Bone marrow (tissue), 2 donors: ENCODE data around the gene MKX.

Experiments used
- DNase-seq, 2 donors: peaks; one replicate each; lab custom pipeline; 2025; lab: John Stamatoyannopoulos, UW

The MKX gene, protein sequence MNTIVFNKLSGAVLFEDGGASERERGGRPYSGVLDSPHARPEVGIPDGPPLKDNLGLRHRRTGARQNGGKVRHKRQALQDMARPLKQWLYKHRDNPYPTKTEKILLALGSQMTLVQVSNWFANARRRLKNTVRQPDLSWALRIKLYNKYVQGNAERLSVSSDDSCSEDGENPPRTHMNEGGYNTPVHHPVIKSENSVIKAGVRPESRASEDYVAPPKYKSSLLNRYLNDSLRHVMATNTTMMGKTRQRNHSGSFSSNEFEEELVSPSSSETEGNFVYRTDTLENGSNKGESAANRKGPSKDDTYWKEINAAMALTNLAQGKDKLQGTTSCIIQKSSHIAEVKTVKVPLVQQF

GRCh38 chr10:27745732-27746396 lies at the start of gene MKX:
TSS of gene MKX (minus strand) at chr10:27745819. CDS start at chr10:27743415, 2,404 bp downstream.
- no peak for DNase-seq

DNA sequence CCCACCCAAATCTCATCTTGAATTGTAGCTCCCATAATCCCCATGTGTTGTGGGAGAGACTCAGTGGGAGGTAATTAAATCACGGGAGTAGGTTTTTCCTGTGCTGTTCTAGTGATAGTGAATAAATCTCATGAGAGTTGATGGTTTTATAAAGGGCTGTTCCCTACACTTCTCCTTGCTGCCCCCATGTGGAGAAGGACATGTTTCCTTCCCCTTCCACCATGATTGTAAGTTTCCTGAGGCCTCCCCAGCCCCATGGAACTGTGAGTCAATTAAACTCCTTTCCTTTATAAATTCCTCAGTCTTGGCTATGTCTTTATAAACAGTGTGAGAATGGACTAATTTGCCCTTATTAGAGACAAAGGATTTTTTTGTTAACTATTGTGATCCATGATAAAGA lies 48.5 kb upstream of the MKX start:
- DNase-seq, result no peak

DNA sequence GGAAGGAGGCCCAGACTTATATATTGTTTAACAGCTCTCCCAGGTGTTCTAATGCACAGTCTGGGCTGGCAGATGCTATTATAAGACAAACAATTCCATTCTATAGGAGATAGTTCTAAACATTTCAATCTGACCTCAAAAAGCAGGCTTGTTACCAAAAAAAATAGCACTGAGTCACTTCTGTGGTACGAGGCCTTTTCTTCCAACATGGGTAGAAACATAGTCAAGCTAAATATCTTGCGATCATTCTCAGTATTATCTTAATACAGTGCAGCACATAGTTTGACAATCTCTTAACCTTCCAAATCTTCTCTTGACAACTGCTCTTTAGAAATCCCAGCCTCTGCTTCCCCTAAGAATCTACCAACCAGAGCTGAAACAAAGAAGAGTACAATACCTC lies 46.6 kb upstream of the MKX start:
- no peak for DNase-seq

GRCh38 chr10:27784272-27784671 lies 38.7 kb upstream of the MKX start:
- no peak for DNase-seq

DNA sequence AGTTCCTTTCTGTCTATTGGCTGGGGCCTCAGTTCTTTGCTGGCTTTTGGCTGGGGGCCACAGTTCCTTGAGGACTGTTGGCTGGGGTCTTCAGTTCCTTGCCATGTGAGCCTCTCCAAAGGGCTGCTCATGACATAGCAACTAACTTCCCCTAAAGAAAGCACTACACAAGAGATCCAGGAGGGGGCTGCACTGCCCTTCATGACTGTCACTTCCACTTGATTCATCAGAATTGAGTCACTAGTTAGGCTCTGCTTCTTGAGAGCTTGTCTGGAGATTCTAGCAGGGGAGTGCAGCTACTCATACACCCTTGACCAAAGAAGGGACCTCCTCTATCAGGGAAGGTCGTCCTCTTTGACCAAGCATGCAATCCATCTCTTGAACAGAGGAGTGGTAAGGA lies 38.0 kb upstream of the MKX start:
- DNase-seq, result peak in 1 of 2 donors; percentile 7

GRCh38 chr10:27779462-27780015 lies 33.9 kb upstream of the MKX start:
- no peak for DNase-seq

- DNase-seq, result no peak
Observed at GRCh38 chr10:27774831-27775230, 29.2 kb upstream of the MKX start.

DNA sequence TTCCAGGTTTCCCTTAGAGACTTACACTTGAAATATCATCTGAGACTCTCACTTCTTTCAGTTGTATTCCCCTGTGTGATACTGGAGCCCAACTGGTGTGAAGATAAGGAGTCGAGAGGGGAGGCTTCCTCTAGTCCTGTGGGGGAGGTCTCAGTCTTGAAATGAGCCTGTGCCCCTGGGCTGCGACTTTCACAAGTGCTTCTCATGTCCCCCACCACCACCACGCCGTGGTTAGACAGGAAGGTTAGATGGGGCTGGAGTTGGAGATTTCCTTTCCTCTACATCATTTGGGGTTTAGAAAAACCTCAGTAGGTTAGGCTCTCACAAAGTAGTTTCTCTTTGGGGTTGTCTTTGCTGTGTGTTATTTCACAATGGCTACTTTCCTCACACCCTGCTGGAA lies 25.6 kb upstream of the MKX start:
- DNase-seq, result no peak

DNA sequence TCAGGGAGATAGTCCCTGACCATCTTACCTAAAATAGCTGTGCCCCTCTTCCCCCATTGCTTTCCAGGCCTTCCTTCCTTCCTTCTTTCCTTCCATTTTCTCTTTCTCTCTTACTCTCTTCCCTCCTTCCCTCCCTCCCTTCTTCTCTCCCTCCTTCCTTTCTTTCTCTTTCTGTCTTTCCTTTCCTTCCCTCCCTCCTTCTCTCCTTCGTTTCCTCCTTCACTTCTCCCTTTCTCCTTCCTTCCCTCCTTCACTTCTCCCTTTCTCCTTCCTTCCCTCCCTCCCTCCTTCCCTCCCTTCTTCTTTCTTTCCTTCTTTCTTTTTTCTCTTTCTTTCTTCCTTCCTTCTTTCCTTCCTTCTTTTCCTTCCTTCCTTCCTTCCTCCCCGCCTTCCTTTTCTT lies 24.6 kb upstream of the MKX start:
- DNase-seq, result no peak

DNA sequence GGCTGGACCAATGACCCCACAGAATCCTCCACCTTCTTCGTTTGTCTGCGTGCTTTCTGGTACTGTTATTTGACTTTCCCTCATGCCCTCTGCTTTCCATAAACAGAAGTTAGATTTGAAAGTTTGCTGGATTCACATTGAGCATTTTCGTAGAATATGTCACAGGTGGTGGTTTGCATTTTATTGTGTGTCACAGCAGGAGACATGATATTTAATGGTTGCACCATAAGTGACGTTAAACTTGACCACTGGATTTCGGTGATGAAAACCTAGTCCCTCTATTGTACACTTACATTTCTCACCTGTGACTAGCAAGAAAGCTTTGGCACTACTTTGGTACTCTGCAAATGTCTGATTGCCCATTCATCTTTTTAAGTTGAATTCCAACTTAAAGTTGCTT lies 15.2 kb upstream of the MKX start:
- DNase-seq, result no peak

GRCh38 chr10:27759483-27760272 lies 14.1 kb upstream of the MKX start:
- no peak for DNase-seq

GRCh38 chr10:27752673-27753237 lies 7.1 kb upstream of the MKX start:
- no peak for DNase-seq

- no peak for DNase-seq
Observed at GRCh38 chr10:27748601-27749000, 3.0 kb upstream of the MKX start.

DNA sequence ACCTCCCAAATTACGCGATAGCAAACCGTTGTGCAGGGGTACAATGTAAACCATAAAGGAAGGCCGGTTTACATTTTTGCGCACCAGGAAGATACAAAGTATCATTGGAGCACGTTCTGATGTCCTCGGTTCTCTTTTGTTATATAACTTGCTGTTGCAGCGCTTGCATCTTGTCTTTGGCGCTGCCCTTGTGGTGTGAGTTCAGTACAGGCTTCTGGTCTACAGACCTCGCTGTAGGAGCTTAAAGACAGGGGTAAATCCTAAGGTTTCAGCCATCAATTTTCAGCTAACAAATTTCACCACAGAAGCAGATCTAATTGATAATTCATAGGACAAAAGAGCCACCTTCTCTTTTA lies 1.5 kb upstream of the MKX start:
- no peak for DNase-seq

- no peak for DNase-seq
Observed at GRCh38 chr10:27746397-27747095, 927 bp upstream of the MKX start.

DNA sequence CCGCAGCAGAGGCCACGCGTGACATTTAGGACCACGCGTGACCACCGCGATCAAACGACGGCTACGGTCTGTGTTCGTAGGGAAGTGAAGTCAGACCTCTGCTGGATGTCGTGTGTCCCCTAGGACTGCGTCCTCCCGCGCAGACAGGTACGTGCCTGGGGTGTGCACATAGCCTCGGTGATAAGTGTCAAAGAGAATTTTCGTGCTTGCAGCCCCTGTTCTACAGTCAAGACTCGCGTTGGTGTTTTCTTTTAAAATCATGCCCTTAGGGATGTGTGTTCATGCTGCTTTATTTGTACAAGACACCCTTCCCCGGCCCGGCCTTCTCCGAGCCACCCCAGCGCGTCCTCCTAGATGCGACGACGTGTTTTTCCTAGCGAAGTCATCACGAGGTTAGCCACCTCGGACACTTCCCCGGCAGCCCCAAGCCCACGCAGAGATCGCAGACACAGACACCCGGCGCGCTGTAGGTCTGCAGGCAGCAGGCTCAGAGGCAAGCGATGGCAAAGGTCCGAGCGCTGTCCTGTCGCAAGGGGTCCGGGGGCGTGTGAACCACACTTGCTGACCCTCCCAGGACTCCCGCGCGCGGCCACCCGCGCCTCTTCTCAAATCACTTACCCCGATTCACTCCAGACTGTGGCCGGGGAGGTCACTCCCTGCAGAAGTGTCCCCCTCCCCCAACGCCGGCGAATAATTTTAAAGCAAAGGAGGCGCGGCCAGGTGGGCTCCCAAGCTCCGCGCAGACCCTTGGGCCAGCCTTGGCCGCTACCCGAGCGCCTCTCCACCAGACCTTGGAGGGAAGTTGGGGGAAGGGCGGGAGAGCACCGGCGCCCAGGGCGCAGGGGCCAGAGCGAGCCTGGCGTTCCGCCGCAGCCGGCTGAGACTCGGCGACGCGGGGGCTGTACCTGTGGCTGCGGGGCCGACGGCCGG lies 552 bp downstream of the MKX start:
- DNase-seq, result no peak

DNA sequence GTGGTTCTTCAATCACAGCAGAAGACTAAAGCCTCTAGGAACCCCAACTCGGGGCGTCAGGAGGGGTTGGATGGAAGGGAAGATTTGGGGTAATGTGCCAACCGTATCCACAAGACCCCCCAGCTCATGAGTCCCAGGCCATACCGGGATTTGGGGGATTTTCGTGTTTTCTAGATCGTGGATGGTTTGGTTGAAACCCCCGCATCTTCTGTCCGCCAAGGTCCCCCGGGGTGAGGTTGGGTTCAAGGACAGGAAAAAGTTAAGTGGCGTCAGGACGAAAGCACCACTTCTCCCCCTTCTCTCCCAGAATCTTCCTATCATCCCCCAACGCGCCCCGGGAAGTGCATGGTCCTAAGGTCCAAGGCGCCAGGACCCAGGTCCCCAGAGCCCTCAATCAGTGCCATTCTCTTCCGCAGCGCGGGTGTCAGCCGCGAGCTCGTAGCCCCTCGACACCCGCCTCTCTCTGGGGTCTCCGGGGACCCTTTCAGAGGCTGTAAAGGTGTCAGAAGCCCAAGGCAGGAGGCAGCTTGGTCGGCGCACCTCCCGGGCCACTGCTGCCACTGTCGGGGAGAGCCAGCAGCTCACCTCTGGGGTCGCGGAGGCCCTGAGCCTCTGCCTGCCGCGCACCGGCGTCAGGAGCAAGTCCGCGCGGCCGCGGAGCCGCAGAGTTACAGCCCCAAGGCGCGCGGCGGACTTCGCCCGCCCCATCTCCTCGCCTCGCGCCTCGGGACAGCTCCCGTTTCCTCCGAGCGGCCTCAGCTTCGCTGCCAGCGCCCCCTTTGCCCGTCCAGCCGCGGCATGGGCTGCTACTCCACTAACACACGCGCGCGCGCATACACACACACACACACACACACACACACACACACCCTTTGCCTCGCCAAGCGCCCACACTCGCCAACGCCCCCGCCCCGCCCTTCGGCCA lies 1.5 kb downstream of the MKX start:
- no peak for DNase-seq

GRCh38 chr10:27743012-27743876 lies 2.4 kb downstream of the MKX start:
- DNase-seq, result peak in 1 of 2 donors; percentile 53
